ENCODE results near the gene RPS21.

The RPS21 gene

GRCh38 chr20:62409931-62410745 is 23.2 kb downstream of the RPS21 start:
- no peak for DNase-seq (ENCODE audit: low read depth in 2 of 2, low spot score in 1 of 2)

GRCh38 chr20:62410746-62411478 is 24.0 kb downstream of the RPS21 start:
- DNase-seq (ENCODE audit: low read depth in 2 of 2, low spot score in 1 of 2) = no peak

GRCh38 chr20:62411479-62412193 is 24.7 kb downstream of the RPS21 start:
- no peak for DNase-seq (ENCODE audit: low read depth in 2 of 2, low spot score in 1 of 2)

- no peak for DNase-seq (ENCODE audit: low read depth in 2 of 2, low spot score in 1 of 2)
These were observed 25.5 kb downstream of the RPS21 start for GRCh38 chr20:62412194-62413024.

- DNase-seq (ENCODE audit: low read depth in 2 of 2, low spot score in 1 of 2) = no peak
These were observed 26.2 kb downstream of the RPS21 start for GRCh38 chr20:62413025-62413570.

- no peak for DNase-seq (ENCODE audit: low read depth in 2 of 2, low spot score in 1 of 2)
These were observed 27.1 kb downstream of the RPS21 start for GRCh38 chr20:62413896-62414481.

GRCh38 chr20:62415354-62416111 is 28.6 kb downstream of the RPS21 start:
- no peak for DNase-seq (ENCODE audit: low read depth in 2 of 2, low spot score in 1 of 2)

- DNase-seq (ENCODE audit: low read depth in 2 of 2, low spot score in 1 of 2) = no peak
These were observed 30.0 kb downstream of the RPS21 start for GRCh38 chr20:62416651-62417637.

GRCh38 chr20:62417981-62418708 is 31.2 kb downstream of the RPS21 start:
- no peak for DNase-seq (ENCODE audit: low read depth in 2 of 2, low spot score in 1 of 2)

- no peak for DNase-seq (ENCODE audit: low read depth in 2 of 2, low spot score in 1 of 2)
These were observed 32.0 kb downstream of the RPS21 start for GRCh38 chr20:62418709-62419487.

- DNase-seq (ENCODE audit: low read depth in 2 of 2, low spot score in 1 of 2) = no peak
These were observed 32.9 kb downstream of the RPS21 start for GRCh38 chr20:62419759-62420158.

- no peak for DNase-seq (ENCODE audit: low read depth in 2 of 2, low spot score in 1 of 2)
These were observed 34.2 kb downstream of the RPS21 start for GRCh38 chr20:62420846-62421715.

- DNase-seq (ENCODE audit: low read depth in 2 of 2, low spot score in 1 of 2) = no peak
These were observed 34.8 kb downstream of the RPS21 start for GRCh38 chr20:62421716-62421990.

GRCh38 chr20:62422636-62423325 is 35.9 kb downstream of the RPS21 start:
- DNase-seq (ENCODE audit: low read depth in 2 of 2, low spot score in 1 of 2) = no peak

- DNase-seq (ENCODE audit: low read depth in 2 of 2, low spot score in 1 of 2) = no peak
These were observed 36.4 kb downstream of the RPS21 start for GRCh38 chr20:62423326-62423706.

Measured in stimulated activated CD8-positive, alpha-beta memory T cell treated with anti-CD3 and anti-CD28 coated beads, Interleukin-4, amount 100 ng/mL, for 4 hours (primary cell).